WTC11 (cell line): ENCODE results near the gene RANBP3. TPM values are rescaled to one million over a fixed set of nuclear protein-coding genes. Genes with fewer than 3 reads are reported as not detected.

Experiments used
- ATAC-seq: fragments of 200-7000 bp; cut with Tn5 transposase; 2 replicates; pipeline ENCODE4 v1.10.0; 2021; ENCODE audit warnings: mild to moderate bottlenecking, moderate library complexity
- CTCF ChIA-PET: fragments of 300-600 bp; sonication (Branson Sonifier 250); formaldehyde crosslinking; loops from one replicate; lab custom pipeline; 2021; ENCODE audit warnings: antibody characterized with exemption; lab: Charles Lee
- POLR2A ChIA-PET: fragments of 350-600 bp; sonication (Branson Sonifier 250); formaldehyde crosslinking; loops from one replicate; lab custom pipeline; 2021; ENCODE audit warnings: antibody characterized with exemption; lab: Charles Lee
- DNase-seq: peaks from one replicate; pipeline ENCODE4 v3.0.0; 2021; ENCODE audit warnings: low spot score
- H3K27ac Mint-ChIP-seq: 2 replicates; pipeline ENCODE4 v1.8.0; 2021; ENCODE audit warnings: mixed read lengths
- H3K27me3 Mint-ChIP-seq: 2 replicates; pipeline ENCODE4 v1.8.0; 2021; ENCODE audit warnings: low read depth, mild to moderate bottlenecking, moderate library complexity, mixed read lengths
- H3K36me3 Mint-ChIP-seq: 2 replicates; pipeline ENCODE4 v1.8.0; 2021; ENCODE audit warnings: mixed read lengths
- H3K4me1 Mint-ChIP-seq: 2 replicates; pipeline ENCODE4 v1.8.0; 2022; ENCODE audit warnings: mixed read lengths
- H3K4me3 Mint-ChIP-seq: 2 replicates; pipeline ENCODE4 v1.8.0; 2021; ENCODE audit warnings: mild to moderate bottlenecking, moderate library complexity, mixed read lengths
- H3K9me3 Mint-ChIP-seq: 2 replicates; pipeline ENCODE4 v1.8.0; 2021; ENCODE audit warnings: mixed read lengths
- CBFB ChIP-seq: sonication (generic); formaldehyde crosslinking; IDR thresholded peaks from 2 replicates; pipeline ENCODE4 v1.8.1; 2022; ENCODE audit warnings: mild to moderate bottlenecking, low read depth, missing genetic modification reagents
- CDX4 ChIP-seq: fragments of 250-450 bp; sonication (Bioruptor Pico); IDR thresholded peaks from 2 replicates; pipeline ENCODE4 v1.9.0; 2021; ENCODE audit warnings: moderate library complexity, mild to moderate bottlenecking, inconsistent platforms, borderline replicate concordance
- EMX1 ChIP-seq: fragments of 250-450 bp; sonication (Bioruptor Pico); IDR thresholded peaks from 2 replicates; pipeline ENCODE4 v1.8.0; 2021; ENCODE audit warnings: mild to moderate bottlenecking
- GABPB1 ChIP-seq: sonication (generic); formaldehyde crosslinking; IDR thresholded peaks from 2 replicates; pipeline ENCODE4 v1.8.1; 2023; ENCODE audit warnings: mild to moderate bottlenecking, missing genetic modification reagents
- JUN ChIP-seq: sonication (generic); formaldehyde crosslinking; IDR thresholded peaks from 2 replicates; pipeline ENCODE4 v1.8.0; 2023; ENCODE audit warnings: mild to moderate bottlenecking, missing genetic modification reagents
- PRDM15 ChIP-seq: sonication (generic); formaldehyde crosslinking; IDR thresholded peaks from 2 replicates; pipeline ENCODE4 v1.8.0; 2022; ENCODE audit warnings: missing genetic modification reagents
- SMAD3 ChIP-seq: sonication (generic); formaldehyde crosslinking; IDR thresholded peaks from 2 replicates; pipeline ENCODE4 v1.8.0; 2022; ENCODE audit warnings: missing genetic modification reagents, mild to moderate bottlenecking, borderline replicate concordance
- SP1 ChIP-seq: sonication (generic); formaldehyde crosslinking; conservative IDR thresholded peaks from 2 replicates; pipeline ENCODE4 v1.8.1; 2022; ENCODE audit warnings: missing genetic modification reagents
- TCF7 ChIP-seq: sonication (generic); formaldehyde crosslinking; IDR thresholded peaks from 2 replicates; pipeline ENCODE4 v1.8.0; 2022; ENCODE audit warnings: mild to moderate bottlenecking, low read depth, missing genetic modification reagents, moderate library complexity
- ZNF138 ChIP-seq: sonication (generic); formaldehyde crosslinking; conservative IDR thresholded peaks from 2 replicates; pipeline ENCODE4 v1.8.1; 2022; ENCODE audit warnings: mild to moderate bottlenecking, moderate library complexity, missing genetic modification reagents
- ZNF317 ChIP-seq: sonication (generic); formaldehyde crosslinking; IDR thresholded peaks from 2 replicates; pipeline ENCODE4 v1.8.1; 2023; ENCODE audit warnings: low read depth, mild to moderate bottlenecking, moderate library complexity, missing genetic modification reagents, borderline replicate concordance
- ZNF416 ChIP-seq: fragments of 250-450 bp; sonication (Bioruptor Pico); IDR thresholded peaks from 2 replicates; pipeline ENCODE4 v1.9.0; 2021; ENCODE audit warnings: mild to moderate bottlenecking, inconsistent platforms
- total RNA-seq: library from RNA; stranded (reverse); gene quantifications from 3 replicates; pipeline ENCODE4 v1.2.3, GENCODE V29; 2021
- TF ChIP-seq, protein P1 (sequence below): fragments of 250-450 bp; sonication (Bioruptor Pico); IDR thresholded peaks from 2 replicates; pipeline ENCODE4 v1.9.0; 2021; ENCODE audit warnings: mild to moderate bottlenecking
- TF ChIP-seq, protein P2 (sequence below): sonication (generic); formaldehyde crosslinking; IDR thresholded peaks from 2 replicates; pipeline ENCODE4 v1.8.0; 2023; ENCODE audit warnings: missing genetic modification reagents

RANBP3 gene
- total RNA-seq, 1 experiment from 2014 or later, result 76.3 TPM

DNA sequence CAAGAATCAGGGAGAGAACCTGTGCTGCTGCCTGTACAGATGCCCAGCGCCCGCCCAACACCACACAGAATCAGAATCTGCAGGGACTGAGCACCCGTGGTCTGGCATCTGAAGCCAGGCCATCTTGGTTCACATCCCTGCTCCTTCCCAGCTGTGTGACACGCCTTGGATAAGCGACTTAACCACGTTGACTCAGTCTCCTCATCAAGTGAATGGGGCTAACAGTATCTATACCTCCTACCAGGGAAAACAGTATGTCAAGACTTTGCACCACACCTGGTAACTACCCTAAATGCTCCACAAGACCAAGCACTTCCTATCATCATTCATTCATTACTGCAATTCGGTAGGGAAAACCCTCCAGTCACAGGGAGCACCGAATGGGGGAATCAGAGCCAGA is 1.2 kb downstream of the RANBP3 start:
- POLR2A ChIA-PET, result no interaction called here
- H3K27me3 Mint-ChIP-seq, result peaks cover 5% of the 10 kb centered on the region; the same call in 1 of the 2 replicates
- TF ChIP-seq, protein P1, sequence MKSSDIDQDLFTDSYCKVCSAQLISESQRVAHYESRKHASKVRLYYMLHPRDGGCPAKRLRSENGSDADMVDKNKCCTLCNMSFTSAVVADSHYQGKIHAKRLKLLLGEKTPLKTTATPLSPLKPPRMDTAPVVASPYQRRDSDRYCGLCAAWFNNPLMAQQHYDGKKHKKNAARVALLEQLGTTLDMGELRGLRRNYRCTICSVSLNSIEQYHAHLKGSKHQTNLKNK, result no peak
- TF ChIP-seq TCF7 (CRISPR knock-in tag), result no peak
- no peak for TF ChIP-seq SMAD3
- no peak for TF ChIP-seq PRDM15 (CRISPR knock-in tag)
- TF ChIP-seq EMX1, result no peak
- no peak for TF ChIP-seq JUN (CRISPR knock-in tag)
- TF ChIP-seq ZNF416 (CRISPR knock-in tag), result no peak
- TF ChIP-seq CBFB (CRISPR knock-in tag), result no peak
- TF ChIP-seq, protein P2, sequence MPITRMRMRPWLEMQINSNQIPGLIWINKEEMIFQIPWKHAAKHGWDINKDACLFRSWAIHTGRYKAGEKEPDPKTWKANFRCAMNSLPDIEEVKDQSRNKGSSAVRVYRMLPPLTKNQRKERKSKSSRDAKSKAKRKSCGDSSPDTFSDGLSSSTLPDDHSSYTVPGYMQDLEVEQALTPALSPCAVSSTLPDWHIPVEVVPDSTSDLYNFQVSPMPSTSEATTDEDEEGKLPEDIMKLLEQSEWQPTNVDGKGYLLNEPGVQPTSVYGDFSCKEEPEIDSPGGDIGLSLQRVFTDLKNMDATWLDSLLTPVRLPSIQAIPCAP (CRISPR knock-in tag), result no peak
- TF ChIP-seq SP1, result no peak

GRCh38 chr19:5975388-5975728 is 2.6 kb downstream of the RANBP3 start:
- no peak for DNase-seq
- no peak overlapping the region for H3K27ac Mint-ChIP-seq
- ATAC-seq, result no peak
- POLR2A ChIA-PET, result interaction anchor here (0.6 kb wide), 1 partner anchor 69 kb away, joined by 3 read pairs; no protein-coding TSS in a partner anchor
- H3K4me1 Mint-ChIP-seq, result peaks cover 30% of the 10 kb centered on the region
- TF ChIP-seq ZNF138 (CRISPR knock-in tag), result no peak
- TF ChIP-seq ZNF317 (CRISPR knock-in tag), result no peak
- TF ChIP-seq, all 79 proteins: peak for 0
- Mint-ChIP-seq H3K4me3 (peak overlapping the region; percentile 96), H3K27me3 (peaks cover 5% of the 10 kb centered on the region; the same call in 1 of the 2 replicates), H3K9me3 (no peaks in the 10 kb centered on the region), H3K36me3 (peaks cover 18% of the 10 kb centered on the region; the same call in 1 of the 2 replicates)
- CTCF ChIA-PET, result interaction anchor here (1.0 kb wide), 1 partner anchor 12 kb away, joined by 3 read pairs; no protein-coding TSS in a partner anchor

More for the DNA sequence above, 1.2 kb downstream of the RANBP3 start:
- CTCF ChIA-PET, result interaction anchor here (6.8 kb wide), 1 partner anchor 9 kb away, joined by 56 read pairs; no protein-coding TSS in a partner anchor
- DNase-seq, result no peak
- H3K4me1 Mint-ChIP-seq, result peaks cover 30% of the 10 kb centered on the region
- H3K4me3 Mint-ChIP-seq, result peak overlapping the region; percentile 96
- no peaks in the 10 kb centered on the region for H3K9me3 Mint-ChIP-seq
- peaks cover 14% of the 10 kb centered on the region; the same call in 1 of the 2 replicates for H3K36me3 Mint-ChIP-seq
- ATAC-seq, result no peak
- peak overlapping the region; percentile 93 for H3K27ac Mint-ChIP-seq

DNA sequence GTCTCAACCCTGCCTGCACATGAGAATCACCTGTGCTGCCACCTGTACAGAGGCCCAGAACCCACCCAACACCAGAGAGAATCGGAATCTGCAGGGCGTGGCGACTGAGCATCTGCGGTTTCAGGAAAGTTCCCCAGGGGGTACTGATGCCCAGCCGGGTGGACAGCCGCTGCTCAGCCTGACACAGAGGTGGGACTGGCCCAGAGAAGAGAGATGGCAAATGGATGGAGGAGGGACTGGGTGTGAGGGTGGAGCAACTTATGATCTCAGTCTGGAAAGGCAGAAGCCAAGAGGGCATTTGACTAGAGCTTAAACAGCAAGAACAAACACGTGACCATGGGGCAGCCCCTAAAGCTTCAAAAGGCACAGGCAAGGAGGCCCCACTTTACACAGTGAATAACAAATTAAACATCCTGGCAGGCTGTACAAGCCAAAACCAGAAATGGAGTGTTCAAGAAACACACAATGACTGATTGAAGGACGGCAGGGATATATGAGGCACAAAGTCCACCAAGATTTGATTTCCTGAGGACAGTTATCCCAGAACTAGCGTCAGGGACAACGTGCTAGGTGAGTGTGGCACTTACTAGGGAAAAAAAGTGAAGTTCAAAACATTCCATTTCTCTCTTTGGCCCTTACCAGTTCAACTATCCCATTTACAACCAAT is 3.1 kb downstream of the RANBP3 start:
- ChIA-PET POLR2A (no interaction called here), CTCF (interaction anchor here (1.0 kb wide), 1 partner anchor 13 kb away, joined by 3 read pairs; no protein-coding TSS in a partner anchor)
- Mint-ChIP-seq H3K27ac (no peak overlapping the region), H3K27me3 (peaks cover 5% of the 10 kb centered on the region; the same call in 1 of the 2 replicates), H3K4me3 (no peak overlapping the region), H3K36me3 (peaks cover 18% of the 10 kb centered on the region; the same call in 1 of the 2 replicates), H3K9me3 (no peaks in the 10 kb centered on the region), H3K4me1 (peaks cover 29% of the 10 kb centered on the region)
- ATAC-seq (no peak), DNase-seq (no peak)
- no peak for TF ChIP-seq CDX4 (CRISPR knock-in tag)
- TF ChIP-seq GABPB1 (CRISPR knock-in tag), result peak; percentile 51; the same call in 1 of the 2 replicates
